PFSK-1 (cell line): ENCODE measurements around the gene RSRC1.

ENCODE experiments used
- FOXP2 ChIP-seq: optimal IDR thresholded peaks from 2 replicates; pipeline ENCODE3; 2011; ENCODE audit warnings: borderline replicate concordance, control low read depth, inconsistent platforms; ENCODE audit not compliant: insufficient read depth; ENCODE audit errors: extremely low read length, extremely low read depth
- POLR2AphosphoS5 ChIP-seq: IDR thresholded peaks from 2 replicates; pipeline ENCODE4 v1.6.1; 2012; ENCODE audit warnings: low read depth, mild to moderate bottlenecking, control low read depth, low read length, moderate library complexity
- REST ChIP-seq, 2 experiments: IDR thresholded peaks; 2 replicates each; pipeline versions ENCODE4 v1.6.1 to v1.8.0; 2011 to 2012; ENCODE audit warnings: low read depth in 2 of 2, low read length in 2 of 2, control low read depth in 1 of 2, inconsistent platforms in 1 of 2, mild to moderate bottlenecking in 1 of 2, moderate library complexity in 1 of 2; ENCODE audit not compliant: insufficient read depth in 1 of 2
- SIN3A ChIP-seq: IDR thresholded peaks from 2 replicates; pipeline ENCODE4 v1.6.1; 2012; ENCODE audit warnings: mild to moderate bottlenecking, low read length, moderate library complexity, borderline replicate concordance; ENCODE audit not compliant: insufficient read depth
- TAF1 ChIP-seq: IDR thresholded peaks from 2 replicates; pipeline ENCODE4 v1.6.1; 2012; ENCODE audit warnings: low read length, control low read depth, borderline replicate concordance; ENCODE audit not compliant: insufficient read depth

RSRC1 gene

DNA sequence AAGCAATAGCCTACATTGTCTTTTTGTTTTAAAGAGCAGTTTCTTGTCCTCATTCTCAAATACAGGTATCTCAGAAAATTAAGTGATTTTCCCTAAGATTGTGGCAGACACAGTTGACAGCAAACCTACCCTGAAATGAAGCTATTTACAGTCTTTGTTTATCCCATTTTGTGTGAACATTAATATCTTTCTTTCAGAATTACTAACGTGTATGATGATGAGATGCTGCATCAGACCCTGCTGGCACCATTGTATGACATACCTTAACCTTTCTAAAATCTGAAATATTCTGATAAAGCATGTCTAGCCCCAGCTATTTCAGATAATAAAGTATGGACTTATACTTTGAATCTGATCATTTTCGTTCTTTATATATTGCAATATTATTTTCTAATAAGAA is 185.9 kb downstream of the RSRC1 start:
- no peak for TF ChIP-seq REST (IDR thresholded peaks at IDR 0.05; ENCODE audit: insufficient read depth in 1 of 2, low read depth in 2 of 2, low read length in 2 of 2)
- TF ChIP-seq SIN3A, result no peak
- TF ChIP-seq POLR2AphosphoS5, result no peak
- no peak for TF ChIP-seq TAF1
- no peak for TF ChIP-seq FOXP2

DNA sequence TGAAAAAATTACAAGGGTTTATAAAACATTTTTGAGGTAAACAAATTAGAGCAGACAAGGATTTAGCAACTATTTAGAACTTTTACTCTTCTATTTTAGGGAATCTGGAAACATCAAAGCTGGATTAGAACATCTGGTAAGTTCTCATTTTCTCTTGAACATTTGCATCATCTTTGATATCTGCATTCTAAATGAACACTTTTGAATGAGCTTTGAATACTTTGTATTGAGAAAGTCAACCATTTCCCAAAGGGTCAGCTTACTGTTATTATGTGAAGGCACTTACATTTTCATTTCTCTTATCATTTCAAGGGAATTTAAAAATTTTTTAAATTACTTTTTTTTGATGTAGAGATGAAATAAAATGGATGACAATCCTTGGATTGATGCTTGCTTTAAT is 188.1 kb downstream of the RSRC1 start:
- TF ChIP-seq REST (IDR thresholded peaks at IDR 0.05; ENCODE audit: insufficient read depth in 1 of 2, low read depth in 2 of 2, low read length in 2 of 2), result no peak

DNA sequence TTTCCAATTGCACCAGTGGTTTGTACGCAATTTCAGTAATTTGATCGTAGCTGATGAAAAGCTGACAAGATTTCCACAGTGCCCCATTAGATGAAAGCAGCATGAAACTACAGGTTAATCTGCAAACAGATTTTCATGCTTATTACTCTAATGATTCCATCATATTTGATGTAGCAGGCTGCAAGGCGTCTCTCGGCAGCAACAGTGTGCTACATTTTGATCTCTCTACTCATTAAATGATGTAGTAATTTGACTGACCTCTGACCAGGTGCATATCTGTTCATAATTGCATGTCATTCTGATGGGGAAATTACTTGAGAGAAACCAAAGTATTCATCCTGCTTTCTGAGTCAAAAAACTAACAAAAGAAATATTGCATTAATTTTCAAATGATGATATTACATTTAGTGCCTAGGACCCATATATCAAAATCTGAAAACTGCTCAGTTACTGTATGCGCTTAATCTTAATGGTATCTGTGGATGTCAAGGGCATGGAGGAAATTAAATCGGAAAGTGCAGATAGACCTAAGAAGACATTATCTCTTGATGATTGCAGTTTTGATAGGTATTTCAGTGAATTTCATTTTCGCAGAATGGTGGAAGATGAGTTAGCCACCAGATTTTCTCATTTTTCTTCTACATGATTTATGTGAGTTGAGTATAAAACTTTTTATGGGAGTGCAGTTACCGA is 198.5 kb downstream of the RSRC1 start:
- TF ChIP-seq TAF1 (no peak), REST (IDR thresholded peaks at IDR 0.05; ENCODE audit: insufficient read depth in 1 of 2, low read depth in 2 of 2, low read length in 2 of 2) (no peak), SIN3A (no peak), POLR2AphosphoS5 (no peak), FOXP2 (no peak)

- TF ChIP-seq FOXP2 (no peak), TAF1 (no peak), POLR2AphosphoS5 (no peak), REST (IDR thresholded peaks at IDR 0.05; ENCODE audit: insufficient read depth in 1 of 2, low read depth in 2 of 2, low read length in 2 of 2) (no peak), SIN3A (no peak)
Observed at GRCh38 chr3:158312560-158313141, 202.8 kb downstream of the RSRC1 start.

- no peak for TF ChIP-seq FOXP2
- no peak for TF ChIP-seq REST (IDR thresholded peaks at IDR 0.05; ENCODE audit: insufficient read depth in 1 of 2, low read depth in 2 of 2, low read length in 2 of 2)
- no peak for TF ChIP-seq SIN3A
Observed at GRCh38 chr3:158313338-158313927, 203.5 kb downstream of the RSRC1 start.
